Coronary artery (tissue), 2 donors: ENCODE data around the gene COL28A1.

Source experiments
- DNase-seq: peaks from one replicate; pipeline ENCODE4 v3.0.0-alpha.2; 2017; ENCODE audit warnings: low spot score
- H3K27ac ChIP-seq, 2 donors: fragments of 200-600 bp; sonication (generic); one replicate each; pipeline ENCODE4 v1.5.1; 2016 to 2019
- H3K4me3 ChIP-seq: fragments of 200-600 bp; sonication (generic); 2 replicates; pipeline ENCODE4 v1.5.1; 2016; ENCODE audit warnings: mild to moderate bottlenecking, moderate library complexity
- TF ChIP-seq, protein P1 (sequence below): fragments of 200-600 bp; sonication (generic); IDR thresholded peaks from one replicate; pipeline ENCODE4 v1.5.1; 2019; ENCODE audit warnings: antibody characterized with exemption

Gene COL28A1

DNA sequence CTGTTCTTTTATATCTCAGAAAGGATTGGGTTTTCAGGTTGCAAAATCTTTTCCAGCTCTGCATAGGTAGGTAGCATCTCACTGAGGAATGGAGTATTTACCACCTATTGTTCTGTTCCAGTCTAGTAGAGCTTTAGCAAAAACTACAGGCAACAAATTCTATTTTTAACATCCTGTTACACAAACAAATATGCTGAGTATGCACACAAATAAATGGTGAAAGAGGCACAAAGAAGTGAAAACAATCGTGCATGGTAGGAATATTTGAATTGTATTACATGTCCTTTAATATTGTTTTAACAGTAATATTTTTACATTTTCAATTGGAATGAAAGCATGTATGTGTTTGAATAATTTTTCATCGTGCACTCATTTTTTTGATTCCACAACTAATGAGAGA, 16.5 kb upstream of the COL28A1 start:
- TF ChIP-seq, protein P1, sequence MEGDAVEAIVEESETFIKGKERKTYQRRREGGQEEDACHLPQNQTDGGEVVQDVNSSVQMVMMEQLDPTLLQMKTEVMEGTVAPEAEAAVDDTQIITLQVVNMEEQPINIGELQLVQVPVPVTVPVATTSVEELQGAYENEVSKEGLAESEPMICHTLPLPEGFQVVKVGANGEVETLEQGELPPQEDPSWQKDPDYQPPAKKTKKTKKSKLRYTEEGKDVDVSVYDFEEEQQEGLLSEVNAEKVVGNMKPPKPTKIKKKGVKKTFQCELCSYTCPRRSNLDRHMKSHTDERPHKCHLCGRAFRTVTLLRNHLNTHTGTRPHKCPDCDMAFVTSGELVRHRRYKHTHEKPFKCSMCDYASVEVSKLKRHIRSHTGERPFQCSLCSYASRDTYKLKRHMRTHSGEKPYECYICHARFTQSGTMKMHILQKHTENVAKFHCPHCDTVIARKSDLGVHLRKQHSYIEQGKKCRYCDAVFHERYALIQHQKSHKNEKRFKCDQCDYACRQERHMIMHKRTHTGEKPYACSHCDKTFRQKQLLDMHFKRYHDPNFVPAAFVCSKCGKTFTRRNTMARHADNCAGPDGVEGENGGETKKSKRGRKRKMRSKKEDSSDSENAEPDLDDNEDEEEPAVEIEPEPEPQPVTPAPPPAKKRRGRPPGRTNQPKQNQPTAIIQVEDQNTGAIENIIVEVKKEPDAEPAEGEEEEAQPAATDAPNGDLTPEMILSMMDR = no peak
- no peak overlapping the region for H3K27ac ChIP-seq
- H3K4me3 ChIP-seq = no peak overlapping the region
- no peak for DNase-seq

DNA sequence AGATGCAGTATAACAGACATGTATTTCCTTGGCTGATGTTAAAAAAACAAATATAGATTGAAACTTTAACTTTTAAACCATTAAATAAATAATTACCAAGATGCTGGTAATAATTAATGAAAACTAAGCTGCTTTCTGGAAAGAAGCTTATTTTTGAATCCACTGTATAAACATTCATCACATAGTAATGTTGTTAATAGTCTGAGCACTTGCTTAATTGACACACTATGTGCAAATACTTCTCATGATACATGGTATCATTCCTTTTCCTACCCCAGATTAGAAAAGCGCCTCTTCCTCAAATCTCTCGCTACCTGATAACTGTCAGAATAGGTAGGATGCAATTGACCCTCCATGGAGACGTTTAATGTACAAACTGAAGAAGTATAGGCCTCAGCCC, 15.0 kb upstream of the COL28A1 start:
- Histone ChIP-seq H3K27ac (no peak overlapping the region), H3K4me3 (no peak overlapping the region)
- TF ChIP-seq, protein P1 = no peak
- DNase-seq = no peak

- H3K27ac ChIP-seq = no peak overlapping the region
- no peak for DNase-seq
- no peak overlapping the region for H3K4me3 ChIP-seq
- TF ChIP-seq, protein P1 = no peak
Observed at GRCh38 chr7:7548407-7548806, 12.7 kb upstream of the COL28A1 start.

GRCh38 chr7:7542251-7542835, 6.7 kb upstream of the COL28A1 start:
- no peak for DNase-seq
- no peak overlapping the region for H3K4me3 ChIP-seq
- H3K27ac ChIP-seq = no peak overlapping the region
- TF ChIP-seq, protein P1 = no peak

GRCh38 chr7:7539711-7540110, 4.0 kb upstream of the COL28A1 start:
- no peak overlapping the region for H3K4me3 ChIP-seq
- TF ChIP-seq, protein P1 = no peak
- no peak overlapping the region for H3K27ac ChIP-seq
- no peak for DNase-seq

GRCh38 chr7:7539152-7539551, 3.5 kb upstream of the COL28A1 start:
- no peak overlapping the region for H3K27ac ChIP-seq
- no peak for DNase-seq
- TF ChIP-seq, protein P1 = no peak
- H3K4me3 ChIP-seq = no peak overlapping the region

DNA sequence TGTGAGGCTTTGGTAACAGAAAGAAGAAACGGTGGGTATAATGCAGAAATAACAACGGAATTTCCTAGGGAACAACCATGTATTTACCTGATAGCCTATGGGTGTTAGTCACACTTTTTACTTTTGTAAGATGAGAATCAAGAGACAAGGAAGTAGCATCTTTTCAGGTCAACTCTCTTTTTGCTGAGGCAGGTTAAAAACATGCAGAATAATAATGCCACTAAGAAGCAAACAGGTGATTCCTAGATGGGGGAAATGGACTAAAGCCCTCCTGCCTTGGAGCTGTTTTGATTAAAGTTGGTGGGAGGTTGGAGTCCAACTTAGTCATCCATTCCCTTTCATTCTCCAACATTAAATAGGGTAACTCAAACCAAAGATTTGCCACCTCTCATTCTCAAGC, 2.0 kb upstream of the COL28A1 start:
- H3K27ac ChIP-seq = no peak overlapping the region
- TF ChIP-seq, protein P1 = no peak
- H3K4me3 ChIP-seq = no peak overlapping the region
- DNase-seq = no peak
